Measurements from ENCODE around the gene MARCHF2. TPM values are rescaled to one million over a fixed set of nuclear protein-coding genes. Genes with fewer than 3 reads are reported as not detected.

The MARCHF2 gene, protein sequence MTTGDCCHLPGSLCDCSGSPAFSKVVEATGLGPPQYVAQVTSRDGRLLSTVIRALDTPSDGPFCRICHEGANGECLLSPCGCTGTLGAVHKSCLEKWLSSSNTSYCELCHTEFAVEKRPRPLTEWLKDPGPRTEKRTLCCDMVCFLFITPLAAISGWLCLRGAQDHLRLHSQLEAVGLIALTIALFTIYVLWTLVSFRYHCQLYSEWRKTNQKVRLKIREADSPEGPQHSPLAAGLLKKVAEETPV
- 102 TPM for total RNA-seq (2013)
- 100 to 1,000 TPM in 1 of 3 donors, 10 to 100 TPM in 2; 47.8 to 117 (median 90.8) TPM for polyA plus RNA-seq
- polyA minus RNA-seq: 109 and 137 TPM in 2 replicates
- 3.9 to 37.2 (median 30.4) reads per million in 11 experiments for total RNA-seq

DNA sequence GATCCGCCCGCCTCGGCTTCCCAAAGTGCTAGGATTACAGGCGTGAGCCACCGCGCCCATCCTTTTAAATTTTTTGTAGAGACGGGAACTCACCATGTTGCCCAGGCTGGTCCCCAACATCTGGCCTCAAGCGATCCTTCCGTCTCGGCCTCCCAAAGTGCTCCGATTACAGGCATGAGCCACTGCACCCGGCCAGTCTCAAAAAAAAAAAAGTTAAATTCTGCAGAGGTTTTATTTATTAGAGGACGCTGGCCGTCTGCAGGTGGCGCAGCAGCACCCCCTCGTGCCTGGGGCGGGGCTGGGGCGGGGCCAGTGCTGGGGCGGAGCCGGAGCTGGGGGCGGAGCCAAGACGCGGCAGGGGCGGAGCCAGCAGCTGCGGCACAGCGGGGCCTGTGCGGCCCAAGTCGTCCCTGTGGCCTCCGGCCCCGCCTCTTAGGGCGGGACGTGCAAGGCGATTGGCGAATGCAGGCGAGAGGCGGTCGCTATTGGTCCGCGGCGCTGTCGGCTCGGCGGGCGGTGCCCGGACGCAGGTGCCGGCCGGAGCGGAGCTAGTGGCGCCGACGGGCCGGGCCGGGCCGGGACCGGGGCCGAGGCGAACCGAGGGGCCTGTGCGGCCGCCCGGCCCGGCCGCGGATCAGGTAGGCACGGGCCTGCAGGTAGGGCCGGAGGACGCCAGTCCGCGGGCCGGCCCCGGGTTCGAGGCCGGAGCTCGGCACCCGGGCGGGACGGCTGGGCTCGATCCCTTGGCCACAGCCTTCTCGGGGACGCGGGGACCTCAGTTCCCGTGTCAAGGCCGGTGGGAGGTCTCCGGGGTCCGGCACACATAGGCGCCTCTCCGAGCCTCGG is at the start of gene MARCHF2:
Gene MARCHF2 (plus strand): TSS at position 523 of the 846 bp plus-strand sequence. CDS start 8,536 bp downstream, outside the sequence.
- 3% methylated on average over 83 of the region's 89 CpGs for WGBS (ENCODE audit: insufficient coverage)
- H3K4me2 ChIP-seq (replicated peaks; ENCODE audit: extremely low read depth, low read length, poor library complexity, severe bottlenecking): peak within 1 kb of the TSS; percentile 99
- no peaks in the 10 kb centered on the region for H3K9me3 ChIP-seq (replicated peaks in 1 of 2; ENCODE audit: control insufficient read depth in 1 of 2, insufficient read depth in 1 of 2, low read length in 2 of 2)
- DNase-seq: peak; percentile 96 to 97 (median 97)
- Mint-ChIP-seq H3K36me3 (peaks cover 0 to 7% of the 10 kb centered on the region in 2 donors), H3K27me3 (ENCODE audit: low read depth in 3 of 3) (peaks cover 0 to 2% (median 2%) of the 10 kb centered on the region in 3 donors), H3K27ac (peak within 1 kb of the TSS in 3 of 7 donors; percentile 3 to 86 (median 40)), H3K4me3 (peak within 1 kb of the TSS; percentile 73 to 84), H3K4me1 (peaks cover 19% of the 10 kb centered on the region), H3K9me3 (peaks cover 0 to 3% (median 0%) of the 10 kb centered on the region in 7 donors)
- H2AFZ ChIP-seq (ENCODE audit: insufficient read depth, low read depth, low read length, poor library complexity, severe bottlenecking): peak within 1 kb of the TSS; percentile 94
- H3K36me3 ChIP-seq (replicated peaks in 1 of 2; ENCODE audit: control insufficient read depth in 1 of 2, insufficient read depth in 2 of 2, low read length in 2 of 2): no peaks in the 10 kb centered on the region
- intact Hi-C loops (cut with micrococcal nuclease): loop anchor here (5.0 to 10.0 kb wide), 4 partner anchors 34 to 164 kb away; partner anchors contain the start of genes MYO1F (in 1 of the 2) and ZNF414 (in 1 of the 2)
- no peaks in the 10 kb centered on the region for H4K20me1 ChIP-seq (ENCODE audit: insufficient read depth, low read length)
- H3K27ac ChIP-seq (ENCODE audit: low read depth in 1 of 2, low read length in 2 of 2): peak within 1 kb of the TSS in 1 of 2 donors; percentile 73
- H3K4me3 ChIP-seq (replicated peaks in 1 of 3; ENCODE audit: low read depth in 2 of 3, low read length in 3 of 3): peak within 1 kb of the TSS; percentile 75 to 93 (median 91)
- no peaks in the 10 kb centered on the region for H3K79me2 ChIP-seq (ENCODE audit: insufficient read depth, low read length)
- peaks cover 10 to 19% of the 10 kb centered on the region in 2 donors for H3K4me1 ChIP-seq (ENCODE audit: control insufficient read depth in 1 of 2, insufficient read depth in 2 of 2, low read length in 2 of 2)
- TF ChIP-seq CTCF (IDR thresholded peaks at IDR 0.05): peak; percentile 75
- no peaks in the 10 kb centered on the region for H3K27me3 ChIP-seq (ENCODE audit: control insufficient read depth in 2 of 2, insufficient read depth in 2 of 2, low read length in 2 of 2)
- peak within 1 kb of the TSS; percentile 80 for H3K9ac ChIP-seq (ENCODE audit: insufficient read depth, low read length, poor library complexity, severe bottlenecking)

Data from CD14-positive monocyte (primary cell).